ENCODE results near the gene CBFA2T3.

Gene CBFA2T3

GRCh38 chr16:88885693-88886280 lies 91.2 kb downstream of the CBFA2T3 start:
- DNase-seq, result no peak

GRCh38 chr16:88884569-88885271 lies 92.3 kb downstream of the CBFA2T3 start:
- DNase-seq, result no peak

GRCh38 chr16:88883946-88884345 lies 93.1 kb downstream of the CBFA2T3 start:
- DNase-seq, result peak in 1 of 2 experiments; percentile 53

- no peak for DNase-seq
These were observed 93.7 kb downstream of the CBFA2T3 start for GRCh38 chr16:88883117-88883895.

GRCh38 chr16:88882358-88883030 lies 94.5 kb downstream of the CBFA2T3 start:
- DNase-seq, result no peak

- no peak for DNase-seq
These were observed 95.2 kb downstream of the CBFA2T3 start for GRCh38 chr16:88881675-88882357.

- DNase-seq, result no peak
These were observed 95.9 kb downstream of the CBFA2T3 start for GRCh38 chr16:88881007-88881615.

GRCh38 chr16:88880226-88881006 lies 96.6 kb downstream of the CBFA2T3 start:
- no peak for DNase-seq

GRCh38 chr16:88879788-88880055 lies 97.3 kb downstream of the CBFA2T3 start:
- no peak for DNase-seq

- no peak for DNase-seq
These were observed 97.8 kb downstream of the CBFA2T3 start for GRCh38 chr16:88878967-88879787.

GRCh38 chr16:88878356-88878755 lies 98.7 kb downstream of the CBFA2T3 start:
- no peak for DNase-seq

- no peak for DNase-seq
These were observed 99.3 kb downstream of the CBFA2T3 start for GRCh38 chr16:88877564-88878289.

- DNase-seq, result no peak
These were observed 100.0 kb downstream of the CBFA2T3 start for GRCh38 chr16:88876942-88877526.

- DNase-seq, result no peak
These were observed 101.2 kb downstream of the CBFA2T3 start for GRCh38 chr16:88875703-88876234.

- no peak for DNase-seq
These were observed 101.9 kb downstream of the CBFA2T3 start for GRCh38 chr16:88874938-88875599.

- no peak for DNase-seq
These were observed 104.2 kb downstream of the CBFA2T3 start for GRCh38 chr16:88872650-88873331.

- peak in 1 of 2 experiments; percentile 48 for DNase-seq
These were observed 105.1 kb downstream of the CBFA2T3 start for GRCh38 chr16:88871730-88872416.

GRCh38 chr16:88871349-88871702 lies 105.7 kb downstream of the CBFA2T3 start:
- no peak for DNase-seq

Data from NCI-H524 (cell line).